Spleen (tissue), 7 donors: ENCODE data around the gene SPG7.

ENCODE experiments used
- CTCF ChIP-seq, 11 experiments: fragments of 200-600 bp in 7 of 11; fragments of 450-650 bp in 4 of 11; sonication (generic) in 4 of 11; IDR thresholded peaks in 8 of 11; conservative IDR thresholded peaks in 3 of 11; 1 replicate in 7 of 11; 2 replicates in 4 of 11; pipeline versions ENCODE4 v1.4.0 to v1.8.0; 2016 to 2021; ENCODE audit warnings: antibody characterized with exemption in 11 of 11, inconsistent platforms in 4 of 11, mild to moderate bottlenecking in 1 of 11
- POLR2A ChIP-seq, 3 donors: fragments of 450-650 bp; IDR thresholded peaks; one replicate each; pipeline ENCODE4 v1.5.1; 2017; ENCODE audit warnings: antibody characterized with exemption in 3 of 3, mild to moderate bottlenecking in 1 of 3
- donor health status: DM: no; HTN: no; CAD: no; lungs with moderate emphysema.
- donor health status: DM: no; HTN: no; CAD: no.
- donor health status: DM: no; HTN: no; CAD: no.

- no peak for TF ChIP-seq CTCF (IDR thresholded peaks at IDR 0.05 in 8 of 11, conservative IDR thresholded peaks at IDR 0.05 in 3 of 11)
- TF ChIP-seq POLR2A (IDR thresholded peaks at IDR 0.05): no peak
Measured at GRCh38 chr16:89466920-89467319, 41.3 kb upstream of the SPG7 start.
